GM23248 (cell line): ENCODE results near the gene KAZN.

Experiments used
- EZH2 ChIP-seq: fragments of 200-600 bp; sonication (generic); IDR thresholded peaks from 2 replicates; pipeline ENCODE4 v1.6.1; 2018; ENCODE audit warnings: antibody characterized with exemption, mild to moderate bottlenecking; ENCODE audit not compliant: insufficient read depth, poor library complexity, severe bottlenecking
- EZH2phosphoT487 ChIP-seq: fragments of 200-600 bp; sonication (generic); IDR thresholded peaks from 2 replicates; pipeline ENCODE4 v1.6.1; 2018; ENCODE audit warnings: antibody characterized with exemption, moderate library complexity, mild to moderate bottlenecking, low read depth; ENCODE audit not compliant: insufficient read depth

DNA sequence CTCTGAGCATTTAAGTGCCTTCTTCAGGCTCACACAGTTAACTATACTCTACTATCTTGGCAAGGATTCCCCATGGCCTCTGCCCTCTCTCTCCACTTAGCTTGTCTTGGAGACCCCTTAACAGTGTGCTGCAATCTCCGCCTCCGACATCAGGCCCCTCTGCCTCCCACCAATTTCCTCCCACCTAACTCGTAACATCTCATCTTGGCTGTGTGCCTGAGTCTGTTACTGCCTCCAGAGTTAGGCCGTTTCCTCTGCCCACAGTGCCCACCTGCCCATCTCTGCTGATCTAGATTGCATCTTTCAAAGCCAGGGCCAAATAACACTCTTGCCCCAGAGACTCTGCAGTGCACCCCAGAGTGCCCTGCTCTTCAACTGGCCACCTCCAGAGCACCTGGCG, 310.8 kb downstream of the KAZN start:
- TF ChIP-seq EZH2: no peak
- TF ChIP-seq EZH2phosphoT487: no peak
